ENCODE results near the gene SBF1.
"Not testable (repeated sequence)": the region's sequence is repeated elsewhere in the genome, so short reads cannot be mapped to it uniquely, and the experiment has no call there.

The SBF1 gene

GRCh38 chr22:50422961-50423815, 51.6 kb downstream of the SBF1 start:
- no peak for DNase-seq

DNA sequence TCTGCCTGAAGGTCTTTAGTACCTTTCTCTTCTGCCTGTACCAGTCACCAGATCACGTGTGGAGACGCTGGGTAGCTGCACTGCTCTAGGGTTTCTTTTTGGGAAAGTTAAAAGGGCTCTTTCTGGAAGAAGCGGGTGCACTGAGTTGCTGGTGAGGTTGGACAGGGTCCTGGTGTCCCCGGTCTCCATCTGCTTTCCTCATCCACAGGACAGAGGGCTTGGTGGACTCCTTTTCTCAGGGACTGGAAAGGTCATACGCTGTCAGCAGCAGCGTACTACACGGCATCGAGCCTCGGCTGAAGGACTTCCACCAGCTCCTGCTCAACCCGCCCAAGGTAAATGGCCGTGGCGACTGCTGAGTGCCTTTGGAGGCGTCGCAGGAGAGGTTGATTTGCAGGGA, 52.8 kb downstream of the SBF1 start:
- DNase-seq = no peak

- DNase-seq = no peak
Observed at GRCh38 chr22:50420581-50420980, 54.3 kb downstream of the SBF1 start.

DNA sequence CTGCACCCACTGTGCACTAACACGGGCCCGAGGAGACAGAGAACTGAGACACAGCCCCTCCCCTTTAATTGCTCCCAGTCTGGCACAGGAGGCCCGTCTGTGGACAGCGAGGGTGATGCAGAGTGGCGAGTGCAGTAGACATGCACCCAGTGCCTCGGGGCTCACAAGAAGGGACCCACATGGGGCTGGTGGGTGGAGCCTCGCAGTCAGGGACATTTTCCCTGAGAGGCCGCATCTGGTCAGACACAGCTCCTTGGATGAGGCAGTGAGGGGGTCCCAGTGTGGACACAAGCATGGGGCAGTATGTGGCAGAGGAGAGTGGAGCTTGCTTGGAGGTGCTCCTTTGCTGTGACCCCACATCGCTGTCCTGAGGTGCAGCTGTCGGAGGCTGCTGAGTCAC, 54.8 kb downstream of the SBF1 start:
- DNase-seq = no peak

GRCh38 chr22:50419116-50419515, 55.7 kb downstream of the SBF1 start:
- no peak for DNase-seq

GRCh38 chr22:50418624-50419023, 56.2 kb downstream of the SBF1 start:
- no peak for DNase-seq

- no peak for DNase-seq
Observed at GRCh38 chr22:50417411-50418210, 57.2 kb downstream of the SBF1 start.

DNA sequence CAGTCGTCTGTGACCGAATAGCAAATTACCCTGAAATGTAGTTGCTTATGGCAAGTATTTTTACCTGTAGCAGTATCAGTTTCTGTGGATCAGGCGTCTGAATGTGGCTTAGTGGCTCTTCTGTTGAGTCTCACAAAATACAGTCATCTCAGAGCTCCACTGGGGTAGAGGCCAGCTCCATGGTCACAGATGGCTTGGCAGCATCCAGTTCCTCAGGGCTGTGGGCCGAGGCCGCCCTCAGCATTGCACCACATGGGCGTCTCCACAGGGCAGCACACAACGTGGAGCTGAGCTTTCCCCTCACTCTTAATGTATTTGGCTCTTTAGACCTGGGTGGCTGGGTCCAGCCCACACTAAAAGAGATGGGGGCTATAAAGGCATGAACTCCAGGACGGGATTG, 57.8 kb downstream of the SBF1 start:
- no peak for DNase-seq

GRCh38 chr22:50415426-50415825, 59.4 kb downstream of the SBF1 start:
- no peak for DNase-seq

- DNase-seq = no peak
Observed at GRCh38 chr22:50414476-50415248, 60.2 kb downstream of the SBF1 start.

- not testable (repeated sequence) for DNase-seq
Observed at GRCh38 chr22:50408954-50409353, 65.9 kb downstream of the SBF1 start.

GRCh38 chr22:50408311-50408710, 66.5 kb downstream of the SBF1 start:
- no peak for DNase-seq

GRCh38 chr22:50406416-50407170, 68.2 kb downstream of the SBF1 start:
- DNase-seq = no peak

DNA sequence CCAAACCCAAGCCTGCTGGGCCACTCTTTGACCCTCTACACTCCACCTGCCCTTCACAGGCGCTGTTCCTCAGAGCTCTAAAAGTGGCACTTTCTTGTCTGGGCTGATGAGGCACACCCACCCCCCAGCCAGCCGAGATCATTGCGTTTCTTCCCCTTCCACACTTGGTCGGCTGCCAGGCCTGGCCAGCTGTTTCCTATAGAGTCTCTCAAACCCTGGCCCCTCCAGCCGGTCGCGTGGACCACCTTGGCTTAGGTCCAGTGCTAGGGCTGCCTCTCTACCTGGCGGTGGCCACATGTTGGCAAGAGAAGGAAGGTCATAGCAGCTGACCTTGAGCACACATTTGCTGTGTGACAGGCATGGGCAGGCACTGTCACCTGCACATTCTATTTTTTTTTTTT, 71.1 kb downstream of the SBF1 start:
- DNase-seq = peak; percentile 63

DNA sequence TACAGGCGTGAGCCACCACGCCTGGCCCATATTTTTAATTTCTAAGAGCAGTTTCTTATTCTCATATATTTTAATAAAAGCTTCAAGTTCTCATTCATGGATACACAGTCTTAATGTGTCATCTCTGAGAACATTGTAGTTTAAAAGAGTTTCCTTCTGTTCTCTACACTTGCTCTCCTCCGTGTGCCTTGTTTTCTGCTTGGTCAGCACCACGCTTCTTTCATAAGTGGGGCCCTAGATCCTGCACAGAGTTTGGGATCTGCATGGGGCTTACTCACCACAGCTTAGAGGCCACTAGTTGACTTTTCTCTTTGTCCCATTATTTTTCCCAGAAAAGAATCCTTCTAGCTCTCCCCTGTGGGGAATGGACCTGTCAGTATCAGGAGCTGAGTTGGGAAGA, 72.9 kb downstream of the SBF1 start:
- DNase-seq = no peak

GRCh38 chr22:50400931-50401330, 73.9 kb downstream of the SBF1 start:
- DNase-seq = no peak

DNA sequence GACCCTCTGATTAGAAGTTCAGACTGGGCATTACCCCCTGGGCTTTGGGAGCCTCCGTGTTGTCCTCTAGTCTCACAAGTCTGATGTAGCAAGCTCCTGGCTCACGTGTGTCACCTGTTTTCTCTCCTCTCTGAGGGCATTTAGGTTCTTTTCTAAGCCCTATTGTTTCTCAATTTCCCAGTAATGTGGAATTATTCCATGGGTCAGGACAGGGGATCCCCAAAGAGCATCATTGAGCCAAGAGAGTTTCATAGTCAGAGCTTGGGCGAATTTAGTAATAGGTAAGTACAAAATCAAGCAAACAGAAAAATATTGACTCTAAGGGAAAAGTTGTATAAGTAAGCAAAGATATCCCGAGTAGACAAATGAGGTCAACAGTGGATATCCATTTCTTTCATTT, 74.4 kb downstream of the SBF1 start:
- DNase-seq = no peak

GRCh38 chr22:50399751-50400331, 75.0 kb downstream of the SBF1 start:
- no peak for DNase-seq

DNA sequence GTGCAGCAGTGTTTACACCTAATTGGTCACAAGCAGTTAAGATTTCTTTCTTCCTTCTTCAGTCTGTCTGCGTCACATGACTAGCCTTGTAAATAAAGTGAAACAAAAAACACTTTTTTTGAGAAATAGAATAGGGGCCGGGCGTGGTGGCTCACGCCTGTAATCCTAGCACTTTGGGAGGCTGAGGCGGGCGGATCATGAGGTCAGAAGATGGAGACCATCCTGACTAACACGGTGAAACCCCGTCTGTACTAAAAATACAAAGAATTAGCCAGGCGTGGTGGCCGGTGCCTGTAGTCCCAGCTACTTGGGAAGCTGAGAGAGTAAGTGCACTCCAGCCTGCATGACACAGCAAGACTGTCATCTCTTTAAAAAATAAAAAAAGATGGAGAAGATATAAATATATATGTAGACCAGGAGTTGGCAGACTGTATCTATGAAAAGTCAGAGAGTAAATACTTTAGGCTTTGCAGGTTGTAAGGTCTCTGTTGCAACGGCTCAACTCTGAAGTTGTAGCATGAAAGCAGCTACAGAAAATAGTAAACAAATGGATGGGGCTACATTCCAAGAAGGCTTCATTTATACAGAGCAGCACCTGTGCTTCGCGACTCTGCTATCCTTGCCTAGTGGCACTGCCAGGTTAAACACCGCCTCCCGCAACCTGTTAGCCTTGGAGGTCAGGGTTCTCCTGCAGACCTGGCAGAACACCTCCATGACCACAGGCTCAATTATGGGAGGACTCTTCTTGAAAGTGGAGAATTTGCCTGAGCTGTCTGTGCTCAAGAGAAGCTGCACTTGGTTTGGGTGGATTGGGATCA, 75.8 kb downstream of the SBF1 start:
- peak; percentile 21 for DNase-seq

DNA sequence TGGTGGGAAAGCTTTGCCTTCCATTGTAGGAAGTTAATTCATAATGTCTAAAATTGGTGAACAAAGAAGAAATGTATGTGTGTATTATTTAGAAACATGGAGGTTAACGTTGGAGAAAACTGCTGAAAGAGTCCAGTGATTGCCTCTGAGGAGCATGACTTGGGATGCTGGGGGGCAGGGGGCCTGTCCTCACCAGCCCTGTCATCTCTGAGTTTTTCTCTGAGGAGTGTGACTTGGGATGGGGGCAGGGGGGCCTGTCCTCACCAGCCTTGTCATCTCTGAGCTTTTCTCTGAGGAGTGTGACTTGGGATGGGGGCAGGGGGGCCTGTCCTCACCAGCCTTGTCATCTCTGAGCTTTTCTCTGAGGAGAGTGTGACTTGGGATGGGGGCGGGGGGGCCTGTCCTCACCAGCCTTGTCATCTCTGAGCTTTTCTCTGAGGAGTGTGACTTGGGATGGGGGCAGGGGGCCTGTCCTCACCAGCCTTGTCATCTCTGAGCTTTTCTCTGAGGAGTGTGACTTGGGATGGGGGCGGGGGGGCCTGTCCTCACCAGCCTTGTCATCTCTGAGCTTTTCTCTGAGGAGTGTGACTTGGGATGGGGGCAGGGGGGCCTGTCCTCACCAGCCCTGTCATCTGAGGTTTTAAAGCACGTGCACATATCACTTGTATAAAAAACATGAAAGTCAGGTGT, 77.3 kb downstream of the SBF1 start:
- DNase-seq = not testable (repeated sequence)

Measured in NCI-H2171 (cell line).